PFSK-1 (cell line): ENCODE data around the gene PON3.

Experiments used
- FOXP2 ChIP-seq: optimal IDR thresholded peaks from 2 replicates; pipeline ENCODE3; 2011; ENCODE audit warnings: borderline replicate concordance, control low read depth, inconsistent platforms; ENCODE audit not compliant: insufficient read depth; ENCODE audit errors: extremely low read length, extremely low read depth
- POLR2AphosphoS5 ChIP-seq: IDR thresholded peaks from 2 replicates; pipeline ENCODE4 v1.6.1; 2012; ENCODE audit warnings: low read depth, mild to moderate bottlenecking, control low read depth, low read length, moderate library complexity
- REST ChIP-seq, 2 experiments: IDR thresholded peaks; 2 replicates each; pipeline versions ENCODE4 v1.6.1 to v1.8.0; 2011 to 2012; ENCODE audit warnings: low read depth in 2 of 2, low read length in 2 of 2, control low read depth in 1 of 2, inconsistent platforms in 1 of 2, mild to moderate bottlenecking in 1 of 2, moderate library complexity in 1 of 2; ENCODE audit not compliant: insufficient read depth in 1 of 2
- SIN3A ChIP-seq: IDR thresholded peaks from 2 replicates; pipeline ENCODE4 v1.6.1; 2012; ENCODE audit warnings: mild to moderate bottlenecking, low read length, moderate library complexity, borderline replicate concordance; ENCODE audit not compliant: insufficient read depth
- TAF1 ChIP-seq: IDR thresholded peaks from 2 replicates; pipeline ENCODE4 v1.6.1; 2012; ENCODE audit warnings: low read length, control low read depth, borderline replicate concordance; ENCODE audit not compliant: insufficient read depth

Gene PON3

DNA sequence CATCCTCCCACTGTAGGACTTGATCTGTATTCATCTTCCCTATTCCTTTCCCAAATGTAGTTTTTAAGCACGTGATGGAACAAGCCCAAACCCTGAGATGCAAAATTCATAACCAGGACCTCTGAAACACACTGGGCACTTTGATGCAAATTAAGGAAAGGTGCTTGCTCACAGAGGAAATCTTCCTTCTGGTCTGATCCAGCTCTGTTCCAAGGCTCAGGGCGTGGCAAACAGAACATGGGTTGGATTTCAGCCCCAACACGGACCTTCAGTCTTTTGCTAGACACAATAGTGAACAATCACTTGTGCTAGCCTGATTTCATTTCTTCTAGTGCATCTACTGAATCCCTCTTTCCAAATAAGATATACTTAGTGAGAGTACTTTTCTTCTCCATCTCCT, 27.9 kb downstream of the PON3 start:
- TF ChIP-seq FOXP2 (no peak), SIN3A (no peak), REST (IDR thresholded peaks at IDR 0.05; ENCODE audit: insufficient read depth in 1 of 2, low read depth in 2 of 2, low read length in 2 of 2) (no peak)

DNA sequence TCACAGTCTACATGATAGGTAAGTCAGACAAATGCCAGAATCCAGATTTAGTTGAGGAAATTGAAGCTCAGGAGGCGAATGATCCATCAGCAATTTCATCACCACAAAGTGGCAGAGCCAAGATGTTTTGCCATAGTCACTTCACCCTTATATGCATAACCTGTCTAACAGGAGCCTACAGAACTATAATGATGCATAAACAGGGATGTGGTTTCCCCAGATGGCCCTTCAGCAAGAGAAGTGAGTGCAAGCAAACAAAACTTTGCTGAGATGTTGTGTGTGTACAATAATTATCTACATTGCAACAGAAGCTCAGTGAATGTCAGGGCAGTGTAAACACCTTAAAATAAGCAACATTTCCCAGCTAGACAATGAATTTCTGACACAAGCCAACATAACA, 28.6 kb downstream of the PON3 start:
- TF ChIP-seq TAF1, result no peak
- TF ChIP-seq SIN3A, result no peak
- TF ChIP-seq POLR2AphosphoS5, result no peak
- no peak for TF ChIP-seq REST (IDR thresholded peaks at IDR 0.05; ENCODE audit: insufficient read depth in 1 of 2, low read depth in 2 of 2, low read length in 2 of 2)
- no peak for TF ChIP-seq FOXP2

- no peak for TF ChIP-seq POLR2AphosphoS5
- no peak for TF ChIP-seq FOXP2
- no peak for TF ChIP-seq SIN3A
- TF ChIP-seq TAF1, result no peak
- no peak for TF ChIP-seq REST (IDR thresholded peaks at IDR 0.05; ENCODE audit: insufficient read depth in 1 of 2, low read depth in 2 of 2, low read length in 2 of 2)
Measured at GRCh38 chr7:95365151-95365550, 31.0 kb downstream of the PON3 start.

- TF ChIP-seq TAF1 (no peak), REST (IDR thresholded peaks at IDR 0.05; ENCODE audit: insufficient read depth in 1 of 2, low read depth in 2 of 2, low read length in 2 of 2) (no peak), FOXP2 (no peak), SIN3A (no peak)
Measured at GRCh38 chr7:95357623-95358022, 38.6 kb downstream of the PON3 start.

DNA sequence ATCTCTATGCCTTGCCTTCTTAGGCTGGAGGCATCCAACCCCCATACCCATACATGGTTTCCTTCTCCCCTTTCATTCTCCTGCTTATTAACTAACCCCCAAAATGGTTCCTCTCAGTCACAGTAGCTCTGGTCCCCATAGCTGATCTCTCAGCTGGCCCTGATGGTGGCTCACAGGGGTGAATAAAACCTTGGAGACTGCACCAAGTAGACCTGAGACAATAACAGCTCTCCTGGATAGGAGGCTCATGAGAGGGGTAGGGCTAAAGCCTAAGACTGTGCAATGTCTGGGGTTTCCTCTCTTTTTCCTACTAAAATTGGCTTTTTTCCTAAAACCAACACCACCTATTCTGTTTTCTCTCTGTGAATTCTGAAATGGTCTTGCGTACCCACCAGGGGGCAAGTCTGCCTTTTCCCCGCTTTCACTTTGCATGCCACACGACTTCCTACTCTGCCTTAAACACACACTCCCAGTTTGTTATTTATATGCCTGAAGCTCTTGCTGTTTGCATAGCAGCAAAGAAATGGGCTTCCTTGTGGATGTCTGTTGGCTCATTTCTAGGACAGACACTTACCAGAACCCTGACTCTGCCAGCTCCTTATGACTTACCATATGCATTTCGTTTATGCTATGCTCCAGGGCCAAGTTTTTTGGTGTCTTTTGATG, 53.4 kb downstream of the PON3 start:
- no peak for TF ChIP-seq TAF1
- TF ChIP-seq POLR2AphosphoS5, result no peak
- TF ChIP-seq FOXP2, result no peak
- no peak for TF ChIP-seq REST (IDR thresholded peaks at IDR 0.05; ENCODE audit: insufficient read depth in 1 of 2, low read depth in 2 of 2, low read length in 2 of 2)
- no peak for TF ChIP-seq SIN3A
